Calu3 (cell line): Measurements from ENCODE around the gene SPOCK1. TPM values are rescaled to one million over a fixed set of nuclear protein-coding genes. Genes with fewer than 3 reads are reported as not detected.

Experiments
- BruUV-seq: library from RNA; stranded (reverse); fragments of 400-500 nt; replicated peaks from 2 replicates; lab custom pipeline; 2021; lab: Mats Ljungman, UMichigan
- CTCF ChIA-PET: fragments of 300-600 bp; sonication (Branson Sonifier 250); formaldehyde crosslinking; loops from one replicate; lab custom pipeline; 2022; ENCODE audit warnings: antibody characterized with exemption; lab: Charles Lee
- DNase-seq: peaks from one replicate; pipeline ENCODE4 v3.0.0; 2022
- H3K27ac Mint-ChIP-seq: one replicate; pipeline ENCODE4 v1.8.0; 2022; ENCODE audit warnings: mixed read lengths; ENCODE audit not compliant: unreplicated experiment
- H3K27me3 Mint-ChIP-seq: one replicate; pipeline ENCODE4 v1.8.0; 2022; ENCODE audit warnings: mixed read lengths; ENCODE audit not compliant: unreplicated experiment
- H3K36me3 Mint-ChIP-seq: one replicate; pipeline ENCODE4 v1.8.0; 2022; ENCODE audit warnings: mild to moderate bottlenecking, moderate library complexity, mixed read lengths; ENCODE audit not compliant: insufficient read depth, unreplicated experiment
- H3K4me1 Mint-ChIP-seq: one replicate; pipeline ENCODE4 v1.8.0; 2022; ENCODE audit warnings: mild to moderate bottlenecking, low read depth, mixed read lengths; ENCODE audit not compliant: unreplicated experiment
- H3K4me3 Mint-ChIP-seq: one replicate; pipeline ENCODE4 v1.8.0; 2022; ENCODE audit warnings: mild to moderate bottlenecking, low read depth, moderate library complexity, mixed read lengths; ENCODE audit not compliant: unreplicated experiment
- H3K9me3 Mint-ChIP-seq: one replicate; pipeline ENCODE4 v1.8.0; 2022; ENCODE audit warnings: low read depth, mixed read lengths; ENCODE audit not compliant: unreplicated experiment
- intact Hi-C: fragments of 100-400 bp; cut with micrococcal nuclease; formaldehyde crosslinking; loops from one replicate; pipeline ENCODE4 v1.10.0; 2022; ENCODE audit not compliant: unreplicated experiment
- total RNA-seq: library from RNA; stranded (reverse); gene quantifications from 2 replicates; pipeline ENCODE4 v1.2.3, GENCODE V29; 2022
- TF ChIP-seq, protein P1 (sequence below): fragments of 200-600 bp; IDR thresholded peaks from one replicate; pipeline ENCODE4 v1.8.0; 2022; ENCODE audit warnings: antibody characterized with exemption; ENCODE audit not compliant: unreplicated experiment

Gene SPOCK1
- total RNA-seq, 1 experiment from 2014 or later = 3.2 TPM

DNA sequence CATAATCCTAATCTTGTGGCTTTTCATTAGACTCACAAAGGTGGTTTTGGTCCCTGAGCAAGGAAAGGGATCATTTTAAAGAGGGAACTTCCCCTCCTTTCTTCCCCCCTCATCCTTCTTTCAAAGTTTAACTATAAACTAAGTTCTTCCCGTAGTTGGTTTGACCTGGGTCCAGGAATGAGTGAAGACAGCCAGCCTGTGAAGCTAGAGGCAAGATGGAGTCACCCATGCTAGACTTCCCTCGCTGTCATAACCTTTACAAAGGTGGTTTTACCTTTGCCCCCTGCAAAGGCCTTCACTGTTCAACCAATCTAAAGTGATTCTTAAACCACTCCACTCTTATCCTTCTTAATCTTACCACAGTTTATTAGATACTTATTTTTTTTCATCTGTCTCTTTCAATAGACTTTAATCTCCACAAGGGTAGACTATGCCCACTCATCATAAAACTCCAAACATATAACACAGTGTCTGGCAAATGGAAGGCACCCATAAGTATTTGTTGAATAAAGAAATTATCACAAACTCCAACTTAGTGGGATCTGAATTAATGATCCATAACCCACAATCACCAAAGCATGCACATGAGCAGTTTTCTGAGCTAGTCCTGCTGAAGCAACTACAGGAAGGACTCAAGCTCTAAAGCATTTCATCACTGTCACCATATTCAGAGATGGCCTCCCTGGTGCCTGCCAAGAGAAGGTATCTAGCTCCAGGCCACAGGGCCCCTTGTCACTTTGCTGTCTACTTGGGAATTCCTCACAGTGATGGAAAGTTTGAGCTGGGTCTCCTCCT, 369.0 kb downstream of the SPOCK1 start:
- CTCF ChIA-PET = no interaction called here
- DNase-seq = no peak
- TF ChIP-seq, protein P1, sequence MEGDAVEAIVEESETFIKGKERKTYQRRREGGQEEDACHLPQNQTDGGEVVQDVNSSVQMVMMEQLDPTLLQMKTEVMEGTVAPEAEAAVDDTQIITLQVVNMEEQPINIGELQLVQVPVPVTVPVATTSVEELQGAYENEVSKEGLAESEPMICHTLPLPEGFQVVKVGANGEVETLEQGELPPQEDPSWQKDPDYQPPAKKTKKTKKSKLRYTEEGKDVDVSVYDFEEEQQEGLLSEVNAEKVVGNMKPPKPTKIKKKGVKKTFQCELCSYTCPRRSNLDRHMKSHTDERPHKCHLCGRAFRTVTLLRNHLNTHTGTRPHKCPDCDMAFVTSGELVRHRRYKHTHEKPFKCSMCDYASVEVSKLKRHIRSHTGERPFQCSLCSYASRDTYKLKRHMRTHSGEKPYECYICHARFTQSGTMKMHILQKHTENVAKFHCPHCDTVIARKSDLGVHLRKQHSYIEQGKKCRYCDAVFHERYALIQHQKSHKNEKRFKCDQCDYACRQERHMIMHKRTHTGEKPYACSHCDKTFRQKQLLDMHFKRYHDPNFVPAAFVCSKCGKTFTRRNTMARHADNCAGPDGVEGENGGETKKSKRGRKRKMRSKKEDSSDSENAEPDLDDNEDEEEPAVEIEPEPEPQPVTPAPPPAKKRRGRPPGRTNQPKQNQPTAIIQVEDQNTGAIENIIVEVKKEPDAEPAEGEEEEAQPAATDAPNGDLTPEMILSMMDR = no peak
- H3K4me1 Mint-ChIP-seq = no peaks in the 10 kb centered on the region
- no peaks in the 10 kb centered on the region for H3K9me3 Mint-ChIP-seq
- intact Hi-C loops = no loop called here
- no peak overlapping the region for H3K27ac Mint-ChIP-seq
- H3K27me3 Mint-ChIP-seq = no peaks in the 10 kb centered on the region
- H3K4me3 Mint-ChIP-seq = no peak overlapping the region
- H3K36me3 Mint-ChIP-seq = no peaks in the 10 kb centered on the region
- no TSS peak for BruUV-seq

DNA sequence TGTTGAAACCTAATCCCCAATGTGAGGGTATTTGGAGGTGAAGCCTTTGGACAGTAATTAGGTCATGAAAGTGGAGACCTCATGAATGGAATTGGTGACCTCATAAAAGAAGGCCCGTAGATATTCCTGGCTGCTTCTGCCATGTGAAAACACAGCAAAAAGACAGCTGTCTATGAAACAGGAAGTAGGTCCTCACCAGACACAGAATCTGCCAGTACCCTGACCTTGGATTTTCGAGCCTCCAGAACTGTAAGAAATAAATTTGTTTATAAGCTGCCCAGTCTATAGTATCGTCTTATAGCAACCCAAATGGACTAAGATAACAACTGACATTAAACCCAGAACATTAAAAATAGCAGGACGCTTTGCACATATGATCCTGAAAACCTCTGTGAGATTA, 371.1 kb downstream of the SPOCK1 start:
- Mint-ChIP-seq H3K36me3 (no peaks in the 10 kb centered on the region), H3K9me3 (no peaks in the 10 kb centered on the region), H3K4me3 (no peak overlapping the region), H3K4me1 (no peaks in the 10 kb centered on the region), H3K27ac (no peak overlapping the region), H3K27me3 (no peaks in the 10 kb centered on the region)
- DNase-seq = no peak
- intact Hi-C loops = no loop called here
- no TSS peak for BruUV-seq
- TF ChIP-seq, protein P1 = no peak
- CTCF ChIA-PET = no interaction called here

DNA sequence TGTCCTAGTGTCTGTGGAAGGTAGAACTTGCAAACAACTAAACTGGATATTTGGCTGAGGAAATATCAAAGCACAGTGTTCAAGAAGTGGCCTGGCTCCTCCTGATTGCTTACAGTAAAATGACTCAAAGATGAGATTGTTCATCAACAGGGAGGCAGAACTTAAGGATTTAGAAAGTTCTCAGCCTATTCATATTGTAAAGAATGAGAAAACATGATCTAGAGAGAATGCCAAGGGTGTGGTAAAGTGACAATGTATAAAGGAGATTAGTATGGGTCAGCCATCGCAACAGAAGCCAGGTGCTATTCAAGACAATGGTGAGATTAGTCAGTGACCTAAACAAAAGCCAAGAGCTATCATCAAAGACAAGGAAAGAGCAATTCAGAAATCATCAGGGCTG, 372.3 kb downstream of the SPOCK1 start:
- Mint-ChIP-seq H3K9me3 (no peaks in the 10 kb centered on the region), H3K4me1 (no peaks in the 10 kb centered on the region), H3K4me3 (no peak overlapping the region), H3K27me3 (no peaks in the 10 kb centered on the region), H3K36me3 (no peaks in the 10 kb centered on the region), H3K27ac (no peak overlapping the region)
- TF ChIP-seq, protein P1 = no peak
- DNase-seq = no peak
- intact Hi-C loops = no loop called here
- BruUV-seq = no TSS peak
- CTCF ChIA-PET = no interaction called here

DNA sequence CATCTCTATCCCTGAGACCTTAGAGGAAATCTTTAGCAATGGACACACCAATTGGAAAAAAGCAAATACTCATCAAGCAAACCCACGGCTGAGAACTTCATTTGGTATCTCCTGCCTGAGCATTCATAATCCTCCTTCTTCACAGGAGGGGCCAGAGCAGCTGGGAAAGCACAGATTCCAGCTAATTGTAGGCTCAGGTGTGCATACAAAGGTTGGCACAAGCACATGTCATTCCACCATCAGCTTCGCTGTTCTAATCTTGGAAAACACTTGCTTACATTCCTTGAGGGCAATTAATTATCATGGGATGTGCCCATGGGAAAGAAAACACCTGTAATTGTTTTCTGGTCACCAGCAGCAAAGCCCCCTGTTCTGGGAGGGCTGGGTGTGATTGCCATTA, 376.6 kb downstream of the SPOCK1 start:
- no peak for DNase-seq
- Mint-ChIP-seq H3K27ac (no peak overlapping the region), H3K36me3 (no peaks in the 10 kb centered on the region), H3K4me1 (no peaks in the 10 kb centered on the region), H3K27me3 (no peaks in the 10 kb centered on the region), H3K4me3 (no peak overlapping the region), H3K9me3 (no peaks in the 10 kb centered on the region)
- CTCF ChIA-PET = no interaction called here
- no TSS peak for BruUV-seq
- intact Hi-C loops = no loop called here
- TF ChIP-seq, protein P1 = no peak
